Measurements from ENCODE around the gene SMIM26. TPM values are rescaled to one million over a fixed set of nuclear protein-coding genes. Genes with fewer than 3 reads are reported as not detected.
"Not testable (repeated sequence)": the region's sequence is repeated elsewhere in the genome, so short reads cannot be mapped to it uniquely, and the experiment has no call there.

SMIM26 gene
- total RNA-seq, 1 experiment from 2014 or later: 54.6 TPM

- POLR2A ChIA-PET: no interaction called here
- in situ Hi-C loops (cut with HindIII; ENCODE audit: low pct_unique_long_range_greater_than_20kb, low sequenced_read_pairs): no loop called here
- Histone ChIP-seq H3K27me3 (ENCODE audit: control insufficient read depth, insufficient read depth, low read length) (no peaks in the 10 kb centered on the region), H3K27ac (ENCODE audit: low read length) (no peak overlapping the region), H3K9me3 (ENCODE audit: control insufficient read depth, insufficient read depth, low read depth, low read length) (no peaks in the 10 kb centered on the region), H3K4me3 (ENCODE audit: low read depth in 2 of 2, low read length in 2 of 2) (no peak overlapping the region), H3K36me3 (ENCODE audit: control insufficient read depth, insufficient read depth, low read length) (peaks cover 24% of the 10 kb centered on the region), H3K4me1 (ENCODE audit: control insufficient read depth, insufficient read depth, low read length) (no peaks in the 10 kb centered on the region)
- DNase-seq (ENCODE audit: low read depth, low spot score) (no peak), ATAC-seq (no peak)
- CTCF ChIA-PET: interaction anchor here (0.7 kb wide), 1 partner anchor 1414 kb away, joined by 5 read pairs; no protein-coding TSS in a partner anchor
- no TSS peak for BruUV-seq (replicated peaks)
- no peak for TF ChIP-seq TCF7L2 (IDR thresholded peaks at IDR 0.05; ENCODE audit: low read depth, low read length)
- no peak for TF ChIP-seq SIN3A (IDR thresholded peaks at IDR 0.05; ENCODE audit: borderline replicate concordance, insufficient read depth, low read depth, low read length)
- TF ChIP-seq REST (IDR thresholded peaks at IDR 0.05; ENCODE audit: insufficient read depth in 1 of 2, low read depth in 2 of 2, low read length in 1 of 2): no peak
- intact Hi-C loops (cut with micrococcal nuclease; ENCODE audit: unreplicated experiment): no loop called here
Observed at GRCh38 chr20:18523066-18523465, 44.2 kb upstream of the SMIM26 start.

DNA sequence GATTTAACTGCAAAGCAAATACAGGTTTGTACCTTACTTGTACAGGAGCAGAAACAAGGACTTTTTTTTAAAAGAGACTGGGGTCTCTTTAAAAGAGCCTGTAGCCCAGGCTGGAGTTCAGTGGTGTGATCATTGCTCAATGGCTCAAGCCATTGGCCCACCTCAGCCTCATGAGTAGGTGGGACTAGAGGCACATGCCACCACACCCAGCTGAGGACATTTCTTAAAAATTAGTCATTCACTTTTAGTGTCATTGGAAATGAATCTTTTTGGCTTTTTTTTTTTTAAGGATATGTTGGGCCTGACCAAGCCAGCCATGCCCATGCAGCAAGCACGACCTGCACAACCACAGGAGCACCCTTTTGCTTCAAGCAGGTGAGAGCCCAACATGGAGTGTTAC lies 42.6 kb upstream of the SMIM26 start:
- ATAC-seq: no peak
- in situ Hi-C loops (cut with HindIII; ENCODE audit: low pct_unique_long_range_greater_than_20kb, low sequenced_read_pairs): no loop called here

GRCh38 chr20:18526761-18527160 lies 40.5 kb upstream of the SMIM26 start:
- ATAC-seq; CTCF ChIA-PET; H3K9me3 ChIP-seq (ENCODE audit: control insufficient read depth, insufficient read depth, low read depth, low read length); H3K27me3 ChIP-seq (ENCODE audit: control insufficient read depth, insufficient read depth, low read length); BruUV-seq (replicated peaks); POLR2A ChIA-PET; DNase-seq (ENCODE audit: low read depth, low spot score); H3K4me3 ChIP-seq (ENCODE audit: low read depth in 2 of 2, low read length in 2 of 2); H3K4me1 ChIP-seq (ENCODE audit: control insufficient read depth, insufficient read depth, low read length); in situ Hi-C loops (cut with HindIII; ENCODE audit: low pct_unique_long_range_greater_than_20kb, low sequenced_read_pairs); intact Hi-C loops (cut with micrococcal nuclease; ENCODE audit: unreplicated experiment); H3K27ac ChIP-seq (ENCODE audit: low read length): not testable (repeated sequence)
- H3K36me3 ChIP-seq (ENCODE audit: control insufficient read depth, insufficient read depth, low read length): peaks cover 35% of the 10 kb centered on the region

More for the DNA sequence above, 42.6 kb upstream of the SMIM26 start:
- no TSS peak for BruUV-seq (replicated peaks)
- Histone ChIP-seq H3K4me3 (ENCODE audit: low read depth in 2 of 2, low read length in 2 of 2) (no peak overlapping the region), H3K4me1 (ENCODE audit: control insufficient read depth, insufficient read depth, low read length) (no peaks in the 10 kb centered on the region), H3K9me3 (ENCODE audit: control insufficient read depth, insufficient read depth, low read depth, low read length) (no peaks in the 10 kb centered on the region), H3K36me3 (ENCODE audit: control insufficient read depth, insufficient read depth, low read length) (peaks cover 32% of the 10 kb centered on the region), H3K27ac (ENCODE audit: low read length) (no peak overlapping the region), H3K27me3 (ENCODE audit: control insufficient read depth, insufficient read depth, low read length) (no peaks in the 10 kb centered on the region)
- no peak for DNase-seq (ENCODE audit: low read depth, low spot score)
- POLR2A ChIA-PET: interaction anchor here (0.6 kb wide), 1 partner anchor 10 kb away, joined by 4 read pairs; no protein-coding TSS in a partner anchor
- CTCF ChIA-PET: no interaction called here
- TF ChIP-seq TCF7L2 (IDR thresholded peaks at IDR 0.05; ENCODE audit: low read depth, low read length): no peak
- intact Hi-C loops (cut with micrococcal nuclease; ENCODE audit: unreplicated experiment): no loop called here

DNA sequence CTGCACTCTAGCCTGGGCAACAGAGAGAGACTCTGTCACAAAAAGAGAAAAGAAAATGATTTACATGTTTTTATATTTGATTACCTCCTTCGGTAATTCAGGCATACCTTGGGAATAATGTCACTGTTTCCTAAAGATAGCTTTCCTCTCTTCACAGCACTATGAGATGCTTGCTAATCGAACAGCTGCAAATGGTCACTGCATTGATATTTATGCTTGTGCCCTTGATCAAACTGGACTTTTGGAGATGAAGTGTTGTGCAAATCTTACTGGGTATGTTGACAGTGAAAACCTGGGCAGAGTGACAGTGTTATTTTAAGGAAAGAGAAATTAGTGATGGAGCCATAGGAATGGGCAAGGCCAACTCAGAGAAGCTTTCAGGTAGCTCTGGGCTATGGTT lies 39.9 kb upstream of the SMIM26 start:
- intact Hi-C loops (cut with micrococcal nuclease; ENCODE audit: unreplicated experiment) (no loop called here), in situ Hi-C loops (cut with HindIII; ENCODE audit: low pct_unique_long_range_greater_than_20kb, low sequenced_read_pairs) (no loop called here)
- POLR2A ChIA-PET: no interaction called here

More for the DNA sequence above, 39.9 kb upstream of the SMIM26 start:
- no TSS peak for BruUV-seq (replicated peaks)
- H3K4me3 ChIP-seq (ENCODE audit: low read depth in 2 of 2, low read length in 2 of 2): no peak overlapping the region
- no peaks in the 10 kb centered on the region for H3K27me3 ChIP-seq (ENCODE audit: control insufficient read depth, insufficient read depth, low read length)
- no peak overlapping the region for H3K27ac ChIP-seq (ENCODE audit: low read length)
- H3K9me3 ChIP-seq (ENCODE audit: control insufficient read depth, insufficient read depth, low read depth, low read length): no peaks in the 10 kb centered on the region
- TF ChIP-seq SIN3A (IDR thresholded peaks at IDR 0.05; ENCODE audit: borderline replicate concordance, insufficient read depth, low read depth, low read length) (no peak), CTCF (IDR thresholded peaks at IDR 0.05) (no peak), REST (IDR thresholded peaks at IDR 0.05; ENCODE audit: insufficient read depth in 1 of 2, low read depth in 2 of 2, low read length in 1 of 2) (no peak)
- ATAC-seq (no peak), DNase-seq (ENCODE audit: low read depth, low spot score) (no peak)
- H3K4me1 ChIP-seq (ENCODE audit: control insufficient read depth, insufficient read depth, low read length): no peaks in the 10 kb centered on the region
- CTCF ChIA-PET: no interaction called here
- peaks cover 40% of the 10 kb centered on the region for H3K36me3 ChIP-seq (ENCODE audit: control insufficient read depth, insufficient read depth, low read length)

All from Panc1 (cell line).